ENCODE data around the gene SEMA5A. TPM values are rescaled to one million over a fixed set of nuclear protein-coding genes. Genes with fewer than 3 reads are reported as not detected.

Gene SEMA5A
- total and polyA plus RNA-seq, 2 of the 13 experiments (the other 11 are each of a cell fraction or from before 2014, with no cell fraction given): 0.01 TPM; not detected in 1

DNA sequence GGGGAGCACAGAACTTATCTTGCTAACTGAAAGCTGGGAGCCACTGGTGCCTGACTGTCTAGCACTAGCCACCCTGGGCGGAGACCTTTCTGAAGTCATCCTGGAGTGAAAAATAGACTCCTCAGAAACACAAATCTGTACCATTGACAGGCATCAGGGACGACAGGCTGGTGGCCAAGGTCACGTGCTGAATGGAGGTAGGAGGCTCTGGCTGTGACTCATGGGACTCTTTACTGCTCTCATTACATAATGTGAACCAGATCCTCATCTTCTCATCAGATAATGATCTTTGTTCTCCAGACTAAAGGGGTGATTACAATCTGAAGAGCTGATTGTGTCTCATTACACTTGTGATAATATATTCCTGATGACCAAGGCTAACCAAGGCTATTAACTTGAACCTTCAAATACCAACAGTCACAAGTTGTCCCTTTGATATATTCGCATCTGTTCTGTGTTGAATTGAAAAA, 91.8 kb downstream of the SEMA5A start:
- H3K4me1 ChIP-seq (ENCODE audit: insufficient read depth, low read length): no peaks in the 10 kb centered on the region
- ATAC-seq (no peak), DNase-seq (ENCODE audit: low spot score) (no peak), FAIRE-seq (no peak)
- in situ Hi-C loops (cut with HindIII; ENCODE audit: extremely low pct_ligation_motif_present, low pct_unique_long_range_greater_than_20kb): no loop called here
- ChIA-PET CTCF (ENCODE audit: low intra/inter-chr PET ratio, low total read pairs) (no interaction called here), POLR2A (no interaction called here)
- H3K4me3 ChIP-seq (replicated peaks in 1 of 3; ENCODE audit: insufficient read depth in 1 of 3, low read depth in 2 of 3, low read length in 3 of 3): no peak overlapping the region
- H3K9me3 ChIP-seq (ENCODE audit: low read length): peaks cover 7% of the 10 kb centered on the region
- H3K9ac ChIP-seq (ENCODE audit: insufficient read depth, low read depth, low read length): no peak overlapping the region
- no TSS peak for BruUV-seq (replicated peaks)
- intact Hi-C loops (cut with micrococcal nuclease; ENCODE audit: unreplicated experiment): no loop called here
- H2AFZ ChIP-seq (ENCODE audit: low read length): no peak overlapping the region
- H4K20me1 ChIP-seq (ENCODE audit: insufficient read depth, low read length): no peaks in the 10 kb centered on the region
- H3K27ac ChIP-seq (ENCODE audit: extremely low read length, insufficient read depth, low read length): no peak overlapping the region
- no peaks in the 10 kb centered on the region for H3K36me3 ChIP-seq (replicated peaks in 1 of 2; ENCODE audit: control insufficient read depth in 1 of 2, insufficient read depth in 2 of 2, low read length in 2 of 2)
- TF ChIP-seq ZBTB20 (CRISPR knock-in tag; IDR thresholded peaks at IDR 0.05; ENCODE audit: borderline replicate concordance, low read depth) (no peak), ZNF616 (CRISPR knock-in tag; IDR thresholded peaks at IDR 0.05; ENCODE audit: low read depth) (no peak), NR2C2 (CRISPR knock-in tag; IDR thresholded peaks at IDR 0.05; ENCODE audit: borderline replicate concordance) (no peak), ZNF282 (IDR thresholded peaks at IDR 0.05; ENCODE audit: partially characterized antibody) (no peak), RFX3 (CRISPR knock-in tag; IDR thresholded peaks at IDR 0.05) (no peak)
- no peaks in the 10 kb centered on the region for H3K27me3 ChIP-seq (ENCODE audit: control insufficient read depth in 1 of 2, insufficient read depth in 2 of 2, low read length in 2 of 2)
- no peaks in the 10 kb centered on the region for H3K79me2 ChIP-seq (ENCODE audit: insufficient read depth, low read length)
- H3K4me2 ChIP-seq (ENCODE audit: low read depth, low read length): no peak overlapping the region
- WGBS (ENCODE audit: low lambda C conversion rate): 4% methylated on average over 4 of the region's 4 CpGs

DNA sequence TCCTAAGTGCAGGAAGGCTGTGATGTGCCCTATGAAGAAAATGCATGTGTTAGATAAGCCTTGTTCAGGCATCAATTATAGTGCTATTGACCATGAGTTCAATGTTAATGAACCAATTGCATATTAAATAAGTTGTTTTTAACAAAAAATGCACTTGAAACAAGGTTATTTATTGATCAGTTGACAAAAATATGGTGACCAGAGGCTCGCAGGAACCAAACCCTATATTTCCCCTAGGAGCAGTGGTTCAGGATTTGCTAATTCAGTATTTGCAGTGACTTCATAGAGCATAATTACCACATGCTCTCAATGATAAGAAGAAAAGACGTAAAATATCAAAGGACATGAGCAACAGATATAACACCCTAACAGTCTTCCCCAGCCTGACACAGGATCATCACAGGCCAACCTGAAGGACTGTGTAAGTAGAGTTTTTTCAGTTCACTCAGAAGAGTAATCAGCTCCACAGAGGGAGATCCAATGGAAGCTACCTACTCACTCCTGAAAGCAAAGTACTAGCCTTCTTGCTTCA, 92.3 kb downstream of the SEMA5A start:
- no peaks in the 10 kb centered on the region for H3K36me3 ChIP-seq (replicated peaks in 1 of 2; ENCODE audit: control insufficient read depth in 1 of 2, insufficient read depth in 2 of 2, low read length in 2 of 2)
- no peak for FAIRE-seq
- BruUV-seq (replicated peaks): no TSS peak
- no peaks in the 10 kb centered on the region for H3K79me2 ChIP-seq (ENCODE audit: insufficient read depth, low read length)
- H3K27me3 ChIP-seq (ENCODE audit: control insufficient read depth in 1 of 2, insufficient read depth in 2 of 2, low read length in 2 of 2): no peaks in the 10 kb centered on the region
- intact Hi-C loops (cut with micrococcal nuclease; ENCODE audit: unreplicated experiment) (no loop called here), in situ Hi-C loops (cut with HindIII; ENCODE audit: extremely low pct_ligation_motif_present, low pct_unique_long_range_greater_than_20kb) (no loop called here)
- H3K4me3 ChIP-seq (replicated peaks in 1 of 3; ENCODE audit: insufficient read depth in 1 of 3, low read depth in 2 of 3, low read length in 3 of 3): no peak overlapping the region
- POLR2A ChIA-PET: no interaction called here
- CTCF ChIA-PET (ENCODE audit: low intra/inter-chr PET ratio, low total read pairs): no interaction called here
- H3K9me3 ChIP-seq (ENCODE audit: low read length): peaks cover 2% of the 10 kb centered on the region
- no peak overlapping the region for H3K27ac ChIP-seq (ENCODE audit: extremely low read length, insufficient read depth, low read length)
- WGBS (ENCODE audit: low lambda C conversion rate): 0% methylated on average over 2 of the region's 2 CpGs
- H3K4me2 ChIP-seq (ENCODE audit: low read depth, low read length): no peak overlapping the region
- no peaks in the 10 kb centered on the region for H3K4me1 ChIP-seq (ENCODE audit: insufficient read depth, low read length)
- no peak for ATAC-seq
- TF ChIP-seq, protein P1, sequence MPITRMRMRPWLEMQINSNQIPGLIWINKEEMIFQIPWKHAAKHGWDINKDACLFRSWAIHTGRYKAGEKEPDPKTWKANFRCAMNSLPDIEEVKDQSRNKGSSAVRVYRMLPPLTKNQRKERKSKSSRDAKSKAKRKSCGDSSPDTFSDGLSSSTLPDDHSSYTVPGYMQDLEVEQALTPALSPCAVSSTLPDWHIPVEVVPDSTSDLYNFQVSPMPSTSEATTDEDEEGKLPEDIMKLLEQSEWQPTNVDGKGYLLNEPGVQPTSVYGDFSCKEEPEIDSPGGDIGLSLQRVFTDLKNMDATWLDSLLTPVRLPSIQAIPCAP (CRISPR knock-in tag; IDR thresholded peaks at IDR 0.05; ENCODE audit: low read depth): no peak
- TF ChIP-seq GZF1 (CRISPR knock-in tag; IDR thresholded peaks at IDR 0.05): no peak
- no peak for TF ChIP-seq ZNF652 (CRISPR knock-in tag; IDR thresholded peaks at IDR 0.05; ENCODE audit: borderline replicate concordance, low read depth)
- TF ChIP-seq HIVEP1 (CRISPR knock-in tag; IDR thresholded peaks at IDR 0.05): no peak
- no peak for TF ChIP-seq ETV5 (CRISPR knock-in tag; IDR thresholded peaks at IDR 0.05; ENCODE audit: borderline replicate concordance)
- TF ChIP-seq TSC22D2 (CRISPR knock-in tag; IDR thresholded peaks at IDR 0.05; ENCODE audit: borderline replicate concordance): no peak
- TF ChIP-seq DMAP1 (CRISPR knock-in tag; IDR thresholded peaks at IDR 0.05): no peak
- no peak for TF ChIP-seq TEAD2 (CRISPR knock-in tag; IDR thresholded peaks at IDR 0.05)
- no peak overlapping the region for H3K9ac ChIP-seq (ENCODE audit: insufficient read depth, low read depth, low read length)
- DNase-seq (ENCODE audit: low spot score): no peak
- no peaks in the 10 kb centered on the region for H4K20me1 ChIP-seq (ENCODE audit: insufficient read depth, low read length)
- H2AFZ ChIP-seq (ENCODE audit: low read length): no peak overlapping the region
